T-cell (primary cell): ENCODE data around the gene FCHSD2. TPM values are rescaled to one million over a fixed set of nuclear protein-coding genes. Genes with fewer than 3 reads are reported as not detected.
"Not testable (repeated sequence)": the region's sequence is repeated elsewhere in the genome, so short reads cannot be mapped to it uniquely, and the experiment has no call there.

Experiments used
- ATAC-seq, 4 experiments: fragments of 200-7000 bp in 3 of 4; fragments of 150-1000 bp in 1 of 4; cut with Tn5 transposase; replicated peaks in 1 of 4; 1 replicate in 3 of 4; 2 replicates in 1 of 4; pipeline ENCODE4 v1.10.0; 2021; ENCODE audit warnings: moderate library complexity in 3 of 4, mild to moderate bottlenecking in 2 of 4, moderate number of reproducible peaks in 1 of 4
- CTCF ChIA-PET, 2 donors: fragments of 300-600 bp; sonication (Branson Sonifier 250); formaldehyde crosslinking; loops; one replicate each; lab custom pipeline; 2022; ENCODE audit warnings: antibody characterized with exemption in 2 of 2; lab: Charles Lee
- POLR2A ChIA-PET, 2 donors: fragments of 300-600 bp; sonication (Branson Sonifier 250); formaldehyde crosslinking; loops; one replicate each; lab custom pipeline; 2022; ENCODE audit warnings: antibody characterized with exemption in 2 of 2; lab: Charles Lee
- DNase-seq, 35 experiments: peaks; one replicate each; pipeline versions ENCODE4 v3.0.0 to v3.0.0-alpha.2; 2013 to 2023
- H3K27ac ChIP-seq: one replicate; pipeline ENCODE4 v1.5.1; 2013; ENCODE audit warnings: low read length
- H3K27me3 ChIP-seq, 2 experiments: replicated peaks in 1 of 2; 1 replicate in 1 of 2; 2 replicates in 1 of 2; pipeline versions ENCODE4 v1.6.1 to v1.7.0; 2013; ENCODE audit warnings: low read length in 1 of 2, mixed read lengths in 1 of 2; ENCODE audit not compliant: control insufficient read depth in 2 of 2, insufficient read depth in 2 of 2; ENCODE audit errors: extremely low read depth in 1 of 2
- H3K36me3 ChIP-seq, 2 donors: 1 replicate in 1 of 2; 2 replicates in 1 of 2; pipeline versions ENCODE4 v1.6.1 to v1.7.0; 2013; ENCODE audit warnings: low read length in 1 of 2; ENCODE audit not compliant: control insufficient read depth in 2 of 2, insufficient read depth in 1 of 2; ENCODE audit errors: extremely low read depth in 1 of 2
- H3K4me1 ChIP-seq, 2 experiments: 1 replicate in 1 of 2; 2 replicates in 1 of 2; pipeline versions ENCODE4 v1.6.1 to v1.7.0; 2013; ENCODE audit warnings: low read length in 2 of 2, mixed read lengths in 1 of 2; ENCODE audit not compliant: insufficient read depth in 2 of 2, control insufficient read depth in 1 of 2; ENCODE audit errors: extremely low read depth in 1 of 2
- H3K4me3 ChIP-seq, 2 donors: 1 replicate in 1 of 2; 2 replicates in 1 of 2; pipeline versions ENCODE4 v1.5.1 to v1.7.0; 2013; ENCODE audit warnings: mild to moderate bottlenecking in 2 of 2, low read length in 1 of 2, moderate library complexity in 1 of 2; ENCODE audit not compliant: control insufficient read depth in 1 of 2; ENCODE audit errors: extremely low read depth in 1 of 2
- H3K9me3 ChIP-seq: 2 replicates; pipeline ENCODE4 v1.7.0; 2013
- H3K27ac Mint-ChIP-seq, 2 donors: one replicate each; pipeline ENCODE4 v1.8.0; 2020 to 2021; ENCODE audit warnings: mild to moderate bottlenecking in 2 of 2, mixed read lengths in 2 of 2
- H3K27me3 Mint-ChIP-seq, 2 donors: one replicate each; pipeline ENCODE4 v1.8.0; 2021 to 2022; ENCODE audit warnings: mixed read lengths in 2 of 2
- H3K36me3 Mint-ChIP-seq: one replicate; pipeline ENCODE4 v1.8.0; 2021; ENCODE audit warnings: mixed read lengths
- H3K4me1 Mint-ChIP-seq, 3 donors: one replicate each; pipeline ENCODE4 v1.8.0; 2020 to 2022; ENCODE audit warnings: mixed read lengths in 3 of 3, mild to moderate bottlenecking in 1 of 3
- H3K4me3 Mint-ChIP-seq, 3 donors: one replicate each; pipeline ENCODE4 v1.8.0; 2020 to 2022; ENCODE audit warnings: mild to moderate bottlenecking in 3 of 3, mixed read lengths in 3 of 3, moderate library complexity in 3 of 3
- H3K9me3 Mint-ChIP-seq, 3 donors: one replicate each; pipeline ENCODE4 v1.8.0; 2020 to 2022; ENCODE audit warnings: mixed read lengths in 3 of 3
- WGBS: methylation state at CpG from one replicate; pipeline ENCODE4 v1.1.5; 2013; ENCODE audit warnings: missing lambda C conversion rate; ENCODE audit not compliant: insufficient coverage; 5-methylcytosine and 5-hydroxymethylcytosine counted together
- total RNA-seq, 35 experiments: library from RNA in 6 of 35; stranded (reverse) in 6 of 35; fragments of 120-200 nt in 1 of 35; gene quantifications; one replicate each; pipeline versions ENCODE4 v1.2.1 to v1.2.4 and lab custom pipeline; 2013 to 2026

The FCHSD2 gene
- total RNA-seq, 5 donors from 2014 or later (not counting 1 experiment from before 2014, with no cell fraction given): 37.0 to 53.8 (median 46.3) TPM

DNA sequence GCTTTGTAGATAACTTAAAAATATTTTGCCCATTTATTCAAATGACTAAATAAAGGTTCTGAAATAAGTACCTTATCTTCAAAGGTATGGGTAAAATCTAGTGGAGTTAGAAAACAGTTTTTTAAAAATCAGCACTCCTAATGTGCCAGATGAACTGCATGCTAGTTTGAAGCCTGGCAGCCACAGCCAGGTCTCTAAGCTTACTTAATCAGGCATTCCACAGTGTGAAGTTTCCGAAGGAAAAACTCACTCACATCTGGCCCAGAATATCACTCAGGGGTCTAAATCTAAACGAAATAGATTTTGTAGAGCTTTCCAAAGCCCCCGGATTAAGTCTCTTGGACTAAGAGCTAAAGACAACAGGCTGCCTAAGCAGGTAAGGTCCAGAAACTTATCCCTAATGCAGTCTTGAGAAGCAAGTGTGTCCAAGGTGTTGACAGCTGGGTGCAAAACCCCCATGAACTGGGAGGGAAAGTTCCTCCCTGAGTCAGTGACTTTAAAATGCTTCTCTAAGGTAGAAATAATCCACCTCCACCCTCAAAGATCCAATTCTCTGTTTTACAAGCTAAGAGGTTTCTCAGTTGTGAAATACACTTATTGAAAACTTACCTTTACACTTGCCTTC, 157.6 kb downstream of the FCHSD2 start:
- no peak overlapping the region for H3K4me3 Mint-ChIP-seq
- no CpG with 5 or more reads among the region's 3 CpGs for WGBS
- no peaks in the 10 kb centered on the region for H3K9me3 ChIP-seq
- no peaks in the 10 kb centered on the region for H3K27me3 Mint-ChIP-seq
- peaks cover 53% of the 10 kb centered on the region for H3K36me3 Mint-ChIP-seq
- H3K36me3 ChIP-seq: peaks cover 3 to 21% of the 10 kb centered on the region in 2 donors
- no peak for DNase-seq
- no peak overlapping the region for H3K4me3 ChIP-seq
- H3K27me3 ChIP-seq: no peaks in the 10 kb centered on the region
- no peaks in the 10 kb centered on the region for H3K9me3 Mint-ChIP-seq
- H3K27ac ChIP-seq: no peak overlapping the region
- CTCF ChIA-PET: interaction anchor here in 1 of 2 donors (0.6 kb wide), 1 partner anchor 654 kb away, joined by 3 read pairs; no protein-coding TSS in a partner anchor
- H3K27ac Mint-ChIP-seq: no peak overlapping the region
- peaks cover 0 to 3% (median 0%) of the 10 kb centered on the region in 3 donors for H3K4me1 Mint-ChIP-seq
- H3K4me1 ChIP-seq: no peaks in the 10 kb centered on the region
- ATAC-seq: no peak
- POLR2A ChIA-PET: no interaction called here

- H3K4me3 Mint-ChIP-seq: no peak overlapping the region
- DNase-seq: no peak
- no peaks in the 10 kb centered on the region for H3K9me3 Mint-ChIP-seq
- 86% methylated on average over 1 of the region's 2 CpGs for WGBS
- H3K4me1 ChIP-seq: no peaks in the 10 kb centered on the region
- no peak overlapping the region for H3K27ac ChIP-seq
- H3K9me3 ChIP-seq: no peaks in the 10 kb centered on the region
- ChIA-PET CTCF (no interaction called here), POLR2A (no interaction called here)
- no peak for ATAC-seq
- no peaks in the 10 kb centered on the region for H3K27me3 ChIP-seq
- H3K27me3 Mint-ChIP-seq: no peaks in the 10 kb centered on the region
- H3K27ac Mint-ChIP-seq: no peak overlapping the region
- H3K4me1 Mint-ChIP-seq: peaks cover 0 to 3% (median 0%) of the 10 kb centered on the region in 3 donors
- no peak overlapping the region for H3K4me3 ChIP-seq
- peaks cover 0 to 23% of the 10 kb centered on the region in 2 donors for H3K36me3 ChIP-seq
- peaks cover 55% of the 10 kb centered on the region for H3K36me3 Mint-ChIP-seq
Measured at GRCh38 chr11:72983560-72983959, 158.6 kb downstream of the FCHSD2 start.

DNA sequence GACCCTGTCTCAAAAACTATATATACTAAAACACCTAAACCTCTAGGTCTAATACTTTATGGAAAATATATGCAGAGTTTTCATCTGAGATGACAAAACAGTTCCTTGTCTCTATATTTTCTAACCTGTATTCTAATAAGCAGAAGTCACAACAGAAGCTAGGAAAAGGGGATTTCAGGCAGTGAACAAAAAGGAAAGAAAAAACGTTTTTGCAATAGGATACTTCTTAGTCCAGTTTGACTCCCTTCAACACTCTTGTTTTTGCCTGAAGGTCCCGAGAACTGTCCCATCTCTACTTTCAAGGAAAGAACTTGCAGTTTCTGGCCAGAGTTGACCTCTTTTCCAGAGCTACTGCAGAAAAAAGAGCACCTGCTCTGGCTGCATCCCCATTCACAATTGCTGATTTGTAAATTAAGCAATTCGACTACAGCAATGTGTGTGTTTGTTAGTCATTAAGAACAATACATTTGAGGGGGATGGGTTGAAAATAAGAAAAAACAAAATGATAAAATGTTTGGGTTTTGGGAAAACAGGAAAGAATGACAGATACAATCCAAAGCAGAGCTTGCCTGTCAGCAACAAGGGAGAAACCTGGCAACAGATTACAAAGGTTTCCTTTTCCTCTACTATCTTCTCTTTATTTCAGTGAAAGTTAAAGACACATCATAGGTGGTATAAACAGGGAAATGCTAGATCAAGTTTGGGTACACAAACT, 160.0 kb downstream of the FCHSD2 start:
- peaks cover 55% of the 10 kb centered on the region for H3K36me3 Mint-ChIP-seq
- Histone ChIP-seq H3K27ac (no peak overlapping the region), H3K4me1 (no peaks in the 10 kb centered on the region), H3K4me3 (no peak overlapping the region), H3K36me3 (peaks cover 0 to 23% of the 10 kb centered on the region in 2 donors), H3K27me3 (no peaks in the 10 kb centered on the region), H3K9me3 (no peaks in the 10 kb centered on the region)
- no peaks in the 10 kb centered on the region for H3K9me3 Mint-ChIP-seq
- no peak overlapping the region for H3K27ac Mint-ChIP-seq
- 100% methylated on average over 1 of the region's 3 CpGs for WGBS
- ChIA-PET CTCF (interaction anchor here in 1 of 2 donors (0.7 kb wide), 1 partner anchor 369 kb away, joined by 3 read pairs; no protein-coding TSS in a partner anchor), POLR2A (no interaction called here)
- peaks cover 0 to 3% (median 0%) of the 10 kb centered on the region in 3 donors for H3K4me1 Mint-ChIP-seq
- H3K4me3 Mint-ChIP-seq: no peak overlapping the region
- H3K27me3 Mint-ChIP-seq: no peaks in the 10 kb centered on the region
- ATAC-seq: no peak
- DNase-seq: no peak

DNA sequence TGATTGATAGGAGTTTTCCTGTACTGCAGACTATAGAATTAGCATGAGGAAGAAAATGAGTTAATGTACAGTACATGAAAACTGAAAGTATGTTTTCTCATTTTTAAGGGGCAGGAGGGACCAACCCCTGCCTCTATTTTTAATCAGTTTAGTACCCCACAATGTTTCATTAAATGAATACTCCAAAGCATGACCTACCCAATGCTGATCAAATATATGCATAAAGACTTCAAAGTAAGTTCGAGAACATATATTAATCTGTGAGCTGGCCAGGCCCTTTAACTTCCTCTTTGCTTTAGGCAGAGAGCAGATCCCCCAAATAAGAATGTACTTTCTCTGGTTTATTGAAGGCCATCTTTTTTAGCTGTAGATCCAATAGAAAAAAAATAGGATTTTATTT, 161.0 kb downstream of the FCHSD2 start:
- ChIA-PET POLR2A (interaction anchor here in 1 of 2 donors (0.5 kb wide), 1 partner anchor 104 kb away, joined by 3 read pairs; no protein-coding TSS in a partner anchor), CTCF (interaction anchor here (0.7 to 1.3 kb wide), 2 partner anchors 14 to 370 kb away, joined by 3 read pairs; no protein-coding TSS in a partner anchor)
- Histone ChIP-seq H3K27ac (no peak overlapping the region), H3K27me3 (no peaks in the 10 kb centered on the region), H3K4me1 (no peaks in the 10 kb centered on the region), H3K9me3 (no peaks in the 10 kb centered on the region), H3K4me3 (no peak overlapping the region), H3K36me3 (peaks cover 0 to 21% of the 10 kb centered on the region in 2 donors)
- WGBS: no CpG with 5 or more reads among the region's 1 CpG
- DNase-seq (no peak), ATAC-seq (no peak)
- no peak overlapping the region for H3K27ac Mint-ChIP-seq
- H3K27me3 Mint-ChIP-seq: no peaks in the 10 kb centered on the region
- H3K4me1 Mint-ChIP-seq: peaks cover 0 to 3% (median under 1%) of the 10 kb centered on the region in 3 donors
- H3K9me3 Mint-ChIP-seq: no peaks in the 10 kb centered on the region
- no peak overlapping the region for H3K4me3 Mint-ChIP-seq
- H3K36me3 Mint-ChIP-seq: peaks cover 54% of the 10 kb centered on the region

DNA sequence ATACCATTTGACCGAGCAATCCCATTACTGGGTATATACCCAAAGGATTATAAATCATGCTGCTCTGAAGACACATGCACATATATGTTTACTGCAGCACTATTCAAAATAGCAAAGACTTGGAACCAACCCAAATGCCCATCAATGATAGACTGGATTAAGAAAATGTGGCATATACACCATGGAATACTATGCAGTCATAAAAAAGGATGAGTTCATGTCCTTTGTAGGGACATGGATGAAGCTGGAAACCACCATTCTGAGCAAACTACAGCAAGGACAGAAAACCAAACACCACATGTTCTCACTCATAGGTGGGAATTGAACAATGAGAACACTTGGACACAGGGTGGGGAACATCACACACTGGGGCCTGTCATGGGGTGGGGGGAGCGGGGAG, 164.3 kb downstream of the FCHSD2 start:
- H3K4me1 ChIP-seq, H3K27ac ChIP-seq, H3K9me3 ChIP-seq, POLR2A ChIA-PET, H3K4me3 Mint-ChIP-seq, ATAC-seq, H3K27me3 Mint-ChIP-seq, CTCF ChIA-PET, H3K4me3 ChIP-seq, H3K27ac Mint-ChIP-seq, H3K9me3 Mint-ChIP-seq, H3K27me3 ChIP-seq, DNase-seq: not testable (repeated sequence)
- peaks cover 0 to 11% of the 10 kb centered on the region in 2 donors for H3K36me3 ChIP-seq
- no CpG with 5 or more reads among the region's 2 CpGs for WGBS
- Mint-ChIP-seq H3K36me3 (peaks cover 63% of the 10 kb centered on the region), H3K4me1 (peaks cover 0 to 10% (median 5%) of the 10 kb centered on the region in 3 donors)

DNA sequence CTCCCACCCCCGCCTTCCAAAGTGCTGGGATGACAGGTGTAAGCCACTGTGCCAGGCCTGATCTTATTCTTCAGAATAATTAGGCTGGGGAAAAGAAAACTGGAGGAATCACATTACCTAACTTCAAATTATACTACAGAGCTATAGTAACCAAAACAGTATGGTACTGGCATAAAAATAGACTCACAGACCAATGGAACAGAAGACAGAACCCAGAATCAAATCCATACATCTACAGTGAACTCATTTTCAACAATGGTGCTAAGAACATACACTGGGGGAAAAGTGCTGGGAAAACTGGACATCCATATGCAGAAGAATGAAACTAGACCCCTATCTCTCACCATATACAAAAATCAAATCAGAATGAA, 165.6 kb downstream of the FCHSD2 start:
- H3K9me3 ChIP-seq, H3K9me3 Mint-ChIP-seq, DNase-seq, H3K4me3 Mint-ChIP-seq, POLR2A ChIA-PET, ATAC-seq, H3K27me3 Mint-ChIP-seq, CTCF ChIA-PET, H3K27me3 ChIP-seq, H3K27ac Mint-ChIP-seq, H3K4me3 ChIP-seq, H3K4me1 ChIP-seq, H3K27ac ChIP-seq: not testable (repeated sequence)
- peaks cover 0 to 11% of the 10 kb centered on the region in 2 donors for H3K36me3 ChIP-seq
- no CpG with 5 or more reads among the region's 1 CpG for WGBS
- Mint-ChIP-seq H3K4me1 (peaks cover 2 to 16% (median 8%) of the 10 kb centered on the region in 3 donors), H3K36me3 (peaks cover 58% of the 10 kb centered on the region)
